ENCODE results near the gene NEURL3. TPM values are rescaled to one million over a fixed set of nuclear protein-coding genes. Genes with fewer than 3 reads are reported as not detected.
A peak's percentile ranks its signal among the peaks of the same experiment; 100 is the strongest.

Gene NEURL3
- total RNA-seq, 1 donor from 2014 or later, result not detected

- Mint-ChIP-seq H3K27ac (ENCODE audit: unreplicated experiment) (no peak overlapping the region), H3K27me3 (ENCODE audit: unreplicated experiment) (no peaks in the 10 kb centered on the region), H3K4me1 (ENCODE audit: unreplicated experiment) (peaks cover 20% of the 10 kb centered on the region)
Observed at GRCh38 chr2:96549466-96549785, 44.3 kb upstream of the NEURL3 start.

GRCh38 chr2:96548558-96549465, 43.7 kb upstream of the NEURL3 start:
- Mint-ChIP-seq H3K4me1 (ENCODE audit: unreplicated experiment) (peaks cover 19% of the 10 kb centered on the region), H3K36me3 (ENCODE audit: unreplicated experiment) (peaks cover 23% of the 10 kb centered on the region), H3K27ac (ENCODE audit: unreplicated experiment) (no peak overlapping the region), H3K27me3 (ENCODE audit: unreplicated experiment) (no peaks in the 10 kb centered on the region), H3K4me3 (ENCODE audit: unreplicated experiment) (no peak overlapping the region), H3K9me3 (ENCODE audit: unreplicated experiment) (no peaks in the 10 kb centered on the region)
- TF ChIP-seq CTCF (IDR thresholded peaks at IDR 0.05), result no peak
- DNase-seq (ENCODE audit: extremely low spot score, unreplicated experiment), result no peak

More at GRCh38 chr2:96549466-96549785, 44.3 kb upstream of the NEURL3 start:
- H3K9me3 Mint-ChIP-seq (ENCODE audit: unreplicated experiment), result no peaks in the 10 kb centered on the region
- no peak for TF ChIP-seq CTCF (IDR thresholded peaks at IDR 0.05)
- no peak overlapping the region for H3K4me3 Mint-ChIP-seq (ENCODE audit: unreplicated experiment)
- DNase-seq (ENCODE audit: extremely low spot score, unreplicated experiment), result no peak
- peaks cover 18% of the 10 kb centered on the region for H3K36me3 Mint-ChIP-seq (ENCODE audit: unreplicated experiment)

- H3K36me3 Mint-ChIP-seq (ENCODE audit: unreplicated experiment), result peaks cover 30% of the 10 kb centered on the region
- H3K27ac Mint-ChIP-seq (ENCODE audit: unreplicated experiment), result peak overlapping the region; percentile 36
- H3K27me3 Mint-ChIP-seq (ENCODE audit: unreplicated experiment), result no peaks in the 10 kb centered on the region
- no peak for DNase-seq (ENCODE audit: extremely low spot score, unreplicated experiment)
- H3K4me3 Mint-ChIP-seq (ENCODE audit: unreplicated experiment), result no peak overlapping the region
- peaks cover 19% of the 10 kb centered on the region for H3K4me1 Mint-ChIP-seq (ENCODE audit: unreplicated experiment)
- H3K9me3 Mint-ChIP-seq (ENCODE audit: unreplicated experiment), result no peaks in the 10 kb centered on the region
- TF ChIP-seq CTCF (IDR thresholded peaks at IDR 0.05), result peak; percentile 43
Observed at GRCh38 chr2:96547731-96548171, 42.6 kb upstream of the NEURL3 start.

GRCh38 chr2:96547203-96547641, 42.1 kb upstream of the NEURL3 start:
- peak overlapping the region; percentile 36 for H3K27ac Mint-ChIP-seq (ENCODE audit: unreplicated experiment)
- no peaks in the 10 kb centered on the region for H3K27me3 Mint-ChIP-seq (ENCODE audit: unreplicated experiment)
- no peaks in the 10 kb centered on the region for H3K9me3 Mint-ChIP-seq (ENCODE audit: unreplicated experiment)
- TF ChIP-seq CTCF (IDR thresholded peaks at IDR 0.05), result no peak
- peaks cover 19% of the 10 kb centered on the region for H3K4me1 Mint-ChIP-seq (ENCODE audit: unreplicated experiment)
- H3K4me3 Mint-ChIP-seq (ENCODE audit: unreplicated experiment), result no peak overlapping the region
- DNase-seq (ENCODE audit: extremely low spot score, unreplicated experiment), result no peak
- H3K36me3 Mint-ChIP-seq (ENCODE audit: unreplicated experiment), result peaks cover 30% of the 10 kb centered on the region

GRCh38 chr2:96546797-96547196, 41.6 kb upstream of the NEURL3 start:
- Mint-ChIP-seq H3K4me3 (ENCODE audit: unreplicated experiment) (no peak overlapping the region), H3K36me3 (ENCODE audit: unreplicated experiment) (peaks cover 30% of the 10 kb centered on the region), H3K4me1 (ENCODE audit: unreplicated experiment) (peaks cover 21% of the 10 kb centered on the region), H3K9me3 (ENCODE audit: unreplicated experiment) (no peaks in the 10 kb centered on the region), H3K27me3 (ENCODE audit: unreplicated experiment) (no peaks in the 10 kb centered on the region), H3K27ac (ENCODE audit: unreplicated experiment) (no peak overlapping the region)
- no peak for TF ChIP-seq CTCF (IDR thresholded peaks at IDR 0.05)
- DNase-seq (ENCODE audit: extremely low spot score, unreplicated experiment), result no peak
